Stimulated activated CD8-positive, alpha-beta memory T cell treated with anti-CD3 and anti-CD28 coated beads, Interleukin-7, amount 100 ng/mL, for 4 hours (primary cell): ENCODE data around the gene LMF2.
A peak's percentile ranks its signal among the peaks of the same experiment; 100 is the strongest.
"Not testable (repeated sequence)": the region's sequence is repeated elsewhere in the genome, so short reads cannot be mapped to it uniquely, and the experiment has no call there.

ENCODE experiments used
- DNase-seq, 2 donors: peaks; one replicate each; pipeline ENCODE4 v3.0.0-alpha.2; 2020; ENCODE audit warnings: low read depth in 2 of 2

LMF2 gene

GRCh38 chr22:50535113-50535512 is 27.6 kb upstream of the LMF2 start:
- DNase-seq, result no peak

- DNase-seq, result not testable (repeated sequence)
These were observed 26.6 kb upstream of the LMF2 start for GRCh38 chr22:50533856-50534711.

GRCh38 chr22:50532824-50533796 is 25.6 kb upstream of the LMF2 start:
- DNase-seq, result no peak

- DNase-seq, result no peak
These were observed 24.6 kb upstream of the LMF2 start for GRCh38 chr22:50531962-50532674.

GRCh38 chr22:50531546-50531961 is 24.1 kb upstream of the LMF2 start:
- peak; percentile 56 to 68 for DNase-seq

- peak; percentile 74 to 79 for DNase-seq
These were observed 23.5 kb upstream of the LMF2 start for GRCh38 chr22:50530877-50531545.

- DNase-seq, result no peak
These were observed 23.0 kb upstream of the LMF2 start for GRCh38 chr22:50530580-50530876.

GRCh38 chr22:50529897-50530579 is 22.5 kb upstream of the LMF2 start, which contains the start of gene TYMP:
TYMP (minus strand) TSS chr22:50530012; CDS start chr22:50529709, 303 bp downstream.
- peak; percentile 39 to 70 for DNase-seq

GRCh38 chr22:50529416-50529896 is 22.0 kb upstream of the LMF2 start:
- DNase-seq, result no peak

- no peak for DNase-seq
These were observed 21.3 kb upstream of the LMF2 start for GRCh38 chr22:50528682-50529415.

GRCh38 chr22:50527921-50528681 is 20.6 kb upstream of the LMF2 start:
- DNase-seq, result no peak

GRCh38 chr22:50526834-50527801 is 19.6 kb upstream of the LMF2 start:
- no peak for DNase-seq

- DNase-seq, result peak; percentile 72 to 79
These were observed 18.8 kb upstream of the LMF2 start for GRCh38 chr22:50526108-50526833.

- no peak for DNase-seq
These were observed 18.3 kb upstream of the LMF2 start for GRCh38 chr22:50525858-50526107.

GRCh38 chr22:50525104-50525857 is 17.8 kb upstream of the LMF2 start, which contains the start of gene SCO2:
SCO2 (minus strand) TSS chr22:50525598; CDS start chr22:50524411, 1,187 bp downstream.
- peak; percentile 95 to 98 for DNase-seq

- no peak for DNase-seq
These were observed 17.2 kb upstream of the LMF2 start for GRCh38 chr22:50524676-50525103.
